T-helper 2 cell treated with Interferon-gamma antibody and Interleukin-4, amounts not matched to agents 5 μg/mL and 100 μg/mL, for 36 hours (primary cell): ENCODE measurements around the gene H2AZ2.
"Not testable (repeated sequence)": the region's sequence is repeated elsewhere in the genome, so short reads cannot be mapped to it uniquely, and the experiment has no call there.

Source experiments
- DNase-seq: peaks from one replicate; pipeline ENCODE4 v3.0.0; 2021; ENCODE audit warnings: low spot score
- H3K27ac Mint-ChIP-seq: one replicate; pipeline ENCODE4 v1.8.0; 2021; ENCODE audit warnings: mild to moderate bottlenecking, mixed read lengths
- H3K27me3 Mint-ChIP-seq: one replicate; pipeline ENCODE4 v1.8.0; 2021; ENCODE audit warnings: low read depth, mixed read lengths
- H3K36me3 Mint-ChIP-seq: one replicate; pipeline ENCODE4 v1.8.0; 2021; ENCODE audit warnings: low read depth, mixed read lengths
- H3K4me1 Mint-ChIP-seq: one replicate; pipeline ENCODE4 v1.8.0; 2021; ENCODE audit warnings: low read depth, mixed read lengths
- H3K4me3 Mint-ChIP-seq: one replicate; pipeline ENCODE4 v1.8.0; 2022; ENCODE audit warnings: mild to moderate bottlenecking, moderate library complexity, mixed read lengths
- H3K9me3 Mint-ChIP-seq: one replicate; pipeline ENCODE4 v1.8.0; 2021; ENCODE audit warnings: mixed read lengths

The H2AZ2 gene

GRCh38 chr7:44881610-44882009 lies 33.7 kb upstream of the H2AZ2 start:
- Mint-ChIP-seq H3K27me3 (no peaks in the 10 kb centered on the region), H3K9me3 (no peaks in the 10 kb centered on the region), H3K4me3 (peak overlapping the region; percentile 87), H3K4me1 (peaks cover 54% of the 10 kb centered on the region), H3K27ac (peak overlapping the region; percentile 45), H3K36me3 (peaks cover 55% of the 10 kb centered on the region)
- no peak for DNase-seq

GRCh38 chr7:44881066-44881600 lies 33.2 kb upstream of the H2AZ2 start:
- DNase-seq: no peak
- Mint-ChIP-seq H3K9me3 (no peaks in the 10 kb centered on the region), H3K27me3 (no peaks in the 10 kb centered on the region), H3K27ac (peak overlapping the region; percentile 70), H3K4me1 (peaks cover 55% of the 10 kb centered on the region), H3K36me3 (peaks cover 55% of the 10 kb centered on the region), H3K4me3 (peak overlapping the region; percentile 87)

- Mint-ChIP-seq H3K9me3 (no peaks in the 10 kb centered on the region), H3K4me1 (peaks cover 52% of the 10 kb centered on the region), H3K27ac (peak overlapping the region; percentile 70), H3K27me3 (no peaks in the 10 kb centered on the region), H3K36me3 (peaks cover 51% of the 10 kb centered on the region), H3K4me3 (peak overlapping the region; percentile 87)
- DNase-seq: no peak
These were observed 32.6 kb upstream of the H2AZ2 start for GRCh38 chr7:44880317-44881018.

GRCh38 chr7:44876393-44876792 lies 28.5 kb upstream of the H2AZ2 start:
- DNase-seq: no peak
- H3K4me1 Mint-ChIP-seq: peaks cover 25% of the 10 kb centered on the region
- H3K27ac Mint-ChIP-seq: no peak overlapping the region
- H3K36me3 Mint-ChIP-seq: peaks cover 28% of the 10 kb centered on the region
- H3K4me3 Mint-ChIP-seq: no peak overlapping the region
- H3K27me3 Mint-ChIP-seq: no peaks in the 10 kb centered on the region
- no peaks in the 10 kb centered on the region for H3K9me3 Mint-ChIP-seq

- peaks cover 22% of the 10 kb centered on the region for H3K36me3 Mint-ChIP-seq
- no peaks in the 10 kb centered on the region for H3K27me3 Mint-ChIP-seq
- H3K4me1 Mint-ChIP-seq: peaks cover 15% of the 10 kb centered on the region
- H3K4me3 Mint-ChIP-seq: no peak overlapping the region
- DNase-seq: no peak
- H3K9me3 Mint-ChIP-seq: peaks cover 2% of the 10 kb centered on the region
- no peak overlapping the region for H3K27ac Mint-ChIP-seq
These were observed 27.4 kb upstream of the H2AZ2 start for GRCh38 chr7:44875241-44875640.

GRCh38 chr7:44872787-44873186 lies 24.9 kb upstream of the H2AZ2 start:
- H3K4me3 Mint-ChIP-seq: no peak overlapping the region
- peaks cover 6% of the 10 kb centered on the region for H3K4me1 Mint-ChIP-seq
- peaks cover 9% of the 10 kb centered on the region for H3K9me3 Mint-ChIP-seq
- no peak for DNase-seq
- H3K27ac Mint-ChIP-seq: no peak overlapping the region
- no peaks in the 10 kb centered on the region for H3K27me3 Mint-ChIP-seq
- peaks cover 7% of the 10 kb centered on the region for H3K36me3 Mint-ChIP-seq

GRCh38 chr7:44871918-44872317 lies 24.0 kb upstream of the H2AZ2 start:
- DNase-seq, H3K27me3 Mint-ChIP-seq, H3K4me3 Mint-ChIP-seq, H3K27ac Mint-ChIP-seq, H3K36me3 Mint-ChIP-seq, H3K4me1 Mint-ChIP-seq, H3K9me3 Mint-ChIP-seq: not testable (repeated sequence)

- H3K27me3 Mint-ChIP-seq, H3K36me3 Mint-ChIP-seq, DNase-seq, H3K4me1 Mint-ChIP-seq, H3K4me3 Mint-ChIP-seq, H3K27ac Mint-ChIP-seq, H3K9me3 Mint-ChIP-seq: not testable (repeated sequence)
These were observed 22.9 kb upstream of the H2AZ2 start for GRCh38 chr7:44870780-44871179.

GRCh38 chr7:44870336-44870735 lies 22.4 kb upstream of the H2AZ2 start:
- H3K27me3 Mint-ChIP-seq, H3K4me1 Mint-ChIP-seq, H3K27ac Mint-ChIP-seq, DNase-seq, H3K9me3 Mint-ChIP-seq, H3K36me3 Mint-ChIP-seq, H3K4me3 Mint-ChIP-seq: not testable (repeated sequence)

GRCh38 chr7:44867073-44867995 lies 19.4 kb upstream of the H2AZ2 start:
- Mint-ChIP-seq H3K27me3 (peaks cover 8% of the 10 kb centered on the region), H3K4me3 (no peak overlapping the region)

GRCh38 chr7:44861949-44862348 lies 14.1 kb upstream of the H2AZ2 start:
- peaks cover 14% of the 10 kb centered on the region for H3K27me3 Mint-ChIP-seq
- H3K4me1 Mint-ChIP-seq, H3K27ac Mint-ChIP-seq, H3K36me3 Mint-ChIP-seq, H3K9me3 Mint-ChIP-seq, H3K4me3 Mint-ChIP-seq, DNase-seq: not testable (repeated sequence)

More at GRCh38 chr7:44867073-44867995, 19.4 kb upstream of the H2AZ2 start:
- Mint-ChIP-seq H3K27ac (no peak overlapping the region), H3K9me3 (peaks cover 9% of the 10 kb centered on the region), H3K4me1 (peaks cover 9% of the 10 kb centered on the region), H3K36me3 (no peaks in the 10 kb centered on the region)
- peak; percentile 48 for DNase-seq

- H3K36me3 Mint-ChIP-seq: no peaks in the 10 kb centered on the region
- peaks cover 10% of the 10 kb centered on the region for H3K27me3 Mint-ChIP-seq
- H3K4me1 Mint-ChIP-seq: peaks cover 6% of the 10 kb centered on the region
- no peak for DNase-seq
- H3K27ac Mint-ChIP-seq: no peak overlapping the region
- H3K9me3 Mint-ChIP-seq: no peaks in the 10 kb centered on the region
- no peak overlapping the region for H3K4me3 Mint-ChIP-seq
These were observed 10.3 kb upstream of the H2AZ2 start for GRCh38 chr7:44858161-44858560.

GRCh38 chr7:44854644-44855364 lies 6.9 kb upstream of the H2AZ2 start:
- H3K27me3 Mint-ChIP-seq: no peaks in the 10 kb centered on the region
- no peaks in the 10 kb centered on the region for H3K36me3 Mint-ChIP-seq
- H3K4me3 Mint-ChIP-seq: no peak overlapping the region
- no peak overlapping the region for H3K27ac Mint-ChIP-seq
- DNase-seq: no peak
- peaks cover 11% of the 10 kb centered on the region for H3K4me1 Mint-ChIP-seq
- no peaks in the 10 kb centered on the region for H3K9me3 Mint-ChIP-seq

GRCh38 chr7:44853391-44853790 lies 5.5 kb upstream of the H2AZ2 start:
- Mint-ChIP-seq H3K4me3 (no peak overlapping the region), H3K36me3 (no peaks in the 10 kb centered on the region), H3K9me3 (no peaks in the 10 kb centered on the region), H3K4me1 (peaks cover 18% of the 10 kb centered on the region), H3K27me3 (no peaks in the 10 kb centered on the region), H3K27ac (no peak overlapping the region)
- DNase-seq: peak; percentile 53
